Ishikawa (cell line): ENCODE measurements around the gene BCAT1.

ENCODE experiments used
- CEBPB ChIP-seq: IDR thresholded peaks from 2 replicates; pipeline ENCODE4 v1.6.1; 2012
- CREB1 ChIP-seq: IDR thresholded peaks from 2 replicates; pipeline ENCODE4 v1.6.1; 2012; ENCODE audit warnings: low read depth
- EGR1 ChIP-seq: IDR thresholded peaks from 2 replicates; pipeline ENCODE4 v1.6.1; 2012
- EP300 ChIP-seq: IDR thresholded peaks from 2 replicates; pipeline ENCODE4 v1.6.1; 2012; ENCODE audit warnings: borderline replicate concordance
- FOXM1 ChIP-seq: IDR thresholded peaks from 2 replicates; pipeline ENCODE4 v1.6.1; 2012; ENCODE audit warnings: low read depth, borderline replicate concordance
- MAX ChIP-seq: IDR thresholded peaks from 2 replicates; pipeline ENCODE4 v1.6.1; 2012
- NFIC ChIP-seq: IDR thresholded peaks from 2 replicates; pipeline ENCODE4 v1.6.1; 2012
- RAD21 ChIP-seq: IDR thresholded peaks from 2 replicates; pipeline ENCODE4 v1.6.1; 2012; ENCODE audit warnings: low read depth
- REST ChIP-seq: IDR thresholded peaks from 2 replicates; pipeline ENCODE4 v1.6.1; 2012; ENCODE audit warnings: low read depth, mild to moderate bottlenecking
- TAF1 ChIP-seq: IDR thresholded peaks from 2 replicates; pipeline ENCODE4 v1.6.1; 2012; ENCODE audit warnings: low read depth, mild to moderate bottlenecking
- TCF12 ChIP-seq: IDR thresholded peaks from 2 replicates; pipeline ENCODE4 v1.6.1; 2012; ENCODE audit warnings: low read depth
- TEAD4 ChIP-seq: IDR thresholded peaks from 2 replicates; pipeline ENCODE4 v1.6.1; 2012
- USF1 ChIP-seq: IDR thresholded peaks from 2 replicates; pipeline ENCODE4 v1.6.1; 2012
- YY1 ChIP-seq: IDR thresholded peaks from 2 replicates; pipeline ENCODE4 v1.6.1; 2012; ENCODE audit warnings: low read depth
- ZBTB7A ChIP-seq: IDR thresholded peaks from 2 replicates; pipeline ENCODE4 v1.6.1; 2012; ENCODE audit warnings: low read depth

BCAT1 gene

GRCh38 chr12:24979976-24980730 is 31.3 kb upstream of the BCAT1 start:
- TF ChIP-seq MAX (no peak), RAD21 (no peak), YY1 (no peak)

GRCh38 chr12:24979329-24979728 is 30.4 kb upstream of the BCAT1 start:
- TF ChIP-seq CREB1 (no peak), TCF12 (no peak), MAX (no peak), EP300 (no peak), TAF1 (no peak), USF1 (no peak), ZBTB7A (no peak), CEBPB (no peak), YY1 (no peak), FOXM1 (no peak), REST (no peak), RAD21 (no peak), NFIC (no peak), TEAD4 (no peak), EGR1 (no peak)

- no peak for TF ChIP-seq TEAD4
- TF ChIP-seq EGR1 = no peak
- TF ChIP-seq EP300 = no peak
- no peak for TF ChIP-seq FOXM1
- TF ChIP-seq CEBPB = no peak
- no peak for TF ChIP-seq TCF12
- no peak for TF ChIP-seq YY1
- no peak for TF ChIP-seq ZBTB7A
- no peak for TF ChIP-seq RAD21
- no peak for TF ChIP-seq USF1
- TF ChIP-seq MAX = no peak
- no peak for TF ChIP-seq REST
- no peak for TF ChIP-seq TAF1
- no peak for TF ChIP-seq NFIC
- TF ChIP-seq CREB1 = no peak
These were observed 28.8 kb upstream of the BCAT1 start for GRCh38 chr12:24977711-24978110.

- no peak for TF ChIP-seq FOXM1
- TF ChIP-seq NFIC = no peak
- TF ChIP-seq YY1 = no peak
- TF ChIP-seq CEBPB = no peak
- no peak for TF ChIP-seq CREB1
- TF ChIP-seq ZBTB7A = no peak
- no peak for TF ChIP-seq REST
- TF ChIP-seq TAF1 = no peak
- TF ChIP-seq TEAD4 = no peak
- no peak for TF ChIP-seq EP300
These were observed 28.2 kb upstream of the BCAT1 start for GRCh38 chr12:24977060-24977459.
